BLaER1 (cell line): ENCODE results near the gene PRPH2.
"Not testable (repeated sequence)": the region's sequence is repeated elsewhere in the genome, so short reads cannot be mapped to it uniquely, and the experiment has no call there.

Source experiments
- H3K27ac ChIP-seq: shearing (Covaris generic); formaldehyde crosslinking; 2 replicates; pipeline ENCODE4 v1.8.1; 2022
- H3K27me3 ChIP-seq: shearing (Covaris generic); formaldehyde crosslinking; 2 replicates; pipeline ENCODE4 v1.8.1; 2022
- H3K36me3 ChIP-seq: shearing (Covaris generic); formaldehyde crosslinking; 2 replicates; pipeline ENCODE4 v1.8.1; 2022
- H3K4me1 ChIP-seq: shearing (Covaris generic); formaldehyde crosslinking; 2 replicates; pipeline ENCODE4 v1.8.1; 2022
- H3K4me2 ChIP-seq: shearing (Covaris generic); formaldehyde crosslinking; 2 replicates; pipeline ENCODE4 v1.8.1; 2022
- H3K4me3 ChIP-seq: shearing (Covaris generic); formaldehyde crosslinking; 2 replicates; pipeline ENCODE4 v1.8.1; 2022
- H3K9ac ChIP-seq: shearing (Covaris generic); formaldehyde crosslinking; 2 replicates; pipeline ENCODE4 v1.8.1; 2022
- H3K9me3 ChIP-seq: shearing (Covaris generic); formaldehyde crosslinking; 2 replicates; pipeline ENCODE4 v1.8.1; 2022
- H4K20me1 ChIP-seq: shearing (Covaris generic); formaldehyde crosslinking; 2 replicates; pipeline ENCODE4 v1.8.1; 2022
- Cebpa-rat ChIP-seq: shearing (Covaris generic); IDR thresholded peaks from 2 replicates; pipeline ENCODE4 v1.8.1; 2022

PRPH2 gene

GRCh38 chr6:42704937-42705374 lies 17.4 kb downstream of the PRPH2 start:
- H3K9ac ChIP-seq, result no peak overlapping the region
- H3K4me1 ChIP-seq, result 0 out of 2 replicates have a peak, but pooled peaks cover 6% of the 10 kb centered on the region
- H3K27ac ChIP-seq, result no peak overlapping the region
- no peaks in the 10 kb centered on the region for H4K20me1 ChIP-seq
- H3K4me2 ChIP-seq, result no peak overlapping the region
- no peak for TF ChIP-seq Cebpa-rat
- no peak overlapping the region for H3K4me3 ChIP-seq
- no peaks in the 10 kb centered on the region for H3K9me3 ChIP-seq
- no peaks in the 10 kb centered on the region for H3K36me3 ChIP-seq
- H3K27me3 ChIP-seq, result no peaks in the 10 kb centered on the region

DNA sequence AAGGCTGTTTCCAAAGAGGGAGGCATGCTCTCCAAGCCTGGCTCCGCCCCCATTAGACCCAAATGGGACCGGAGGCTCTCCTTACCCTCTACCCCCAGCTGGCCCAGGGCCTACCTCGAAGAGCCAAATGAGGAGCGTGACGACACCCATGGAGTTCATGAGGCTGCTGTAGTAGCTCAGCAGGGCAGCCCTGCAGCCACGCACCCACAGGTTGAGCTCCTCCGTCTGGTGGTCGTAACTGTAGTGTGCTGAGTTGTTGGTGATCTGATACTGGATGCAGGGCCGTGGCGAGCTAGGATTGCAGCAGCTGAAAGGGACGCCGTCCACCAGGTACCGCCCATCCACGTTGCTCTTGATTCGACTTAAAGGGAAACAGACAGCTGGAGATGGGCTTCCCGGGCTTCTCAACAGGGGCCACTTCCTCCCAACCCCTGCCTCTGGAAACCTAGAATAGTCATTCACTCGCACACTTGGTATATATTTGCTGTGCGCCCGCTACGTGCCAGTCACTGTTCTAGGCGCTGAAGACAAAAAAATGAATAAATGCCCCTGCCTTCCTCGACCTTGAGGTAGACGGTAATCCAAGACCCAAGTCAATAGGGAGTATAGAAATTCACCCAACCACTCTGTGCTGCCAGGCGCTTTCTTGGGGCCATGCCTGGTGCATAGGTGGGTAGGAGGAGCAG lies 18.0 kb downstream of the PRPH2 start:
- no peaks in the 10 kb centered on the region for H3K9me3 ChIP-seq
- no peak overlapping the region for H3K4me2 ChIP-seq
- H3K4me1 ChIP-seq, result 0 out of 2 replicates have a peak, but pooled peaks cover 5% of the 10 kb centered on the region
- H3K27me3 ChIP-seq, result no peaks in the 10 kb centered on the region
- no peak overlapping the region for H3K27ac ChIP-seq
- H4K20me1 ChIP-seq, result no peaks in the 10 kb centered on the region
- no peaks in the 10 kb centered on the region for H3K36me3 ChIP-seq
- H3K4me3 ChIP-seq, result no peak overlapping the region
- no peak overlapping the region for H3K9ac ChIP-seq
- TF ChIP-seq Cebpa-rat, result no peak

GRCh38 chr6:42702786-42703185 lies 19.6 kb downstream of the PRPH2 start:
- H4K20me1 ChIP-seq, H3K4me3 ChIP-seq, H3K27ac ChIP-seq, H3K27me3 ChIP-seq, H3K9me3 ChIP-seq, H3K4me1 ChIP-seq, H3K9ac ChIP-seq, H3K4me2 ChIP-seq, H3K36me3 ChIP-seq: not testable (repeated sequence)

DNA sequence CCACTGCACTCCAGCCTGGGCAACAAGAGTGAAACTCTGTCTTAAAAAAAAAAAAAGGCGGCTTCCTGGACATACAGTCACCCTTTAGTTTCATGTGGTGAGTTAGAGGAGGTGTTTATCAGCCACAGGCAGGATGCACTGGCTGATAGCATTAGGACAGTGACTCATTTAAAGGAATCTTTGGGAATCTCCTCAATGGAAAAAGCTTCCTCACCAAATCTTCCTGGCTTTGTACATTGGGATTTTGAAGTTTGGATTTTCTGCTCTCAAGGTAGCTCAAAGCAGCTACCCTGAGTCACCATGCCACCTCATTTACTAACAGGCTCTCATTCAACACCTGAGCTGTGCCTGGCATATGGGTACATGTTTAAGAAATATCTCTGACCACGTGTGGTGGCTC lies 20.2 kb downstream of the PRPH2 start:
- H3K4me2 ChIP-seq, result no peak overlapping the region

DNA sequence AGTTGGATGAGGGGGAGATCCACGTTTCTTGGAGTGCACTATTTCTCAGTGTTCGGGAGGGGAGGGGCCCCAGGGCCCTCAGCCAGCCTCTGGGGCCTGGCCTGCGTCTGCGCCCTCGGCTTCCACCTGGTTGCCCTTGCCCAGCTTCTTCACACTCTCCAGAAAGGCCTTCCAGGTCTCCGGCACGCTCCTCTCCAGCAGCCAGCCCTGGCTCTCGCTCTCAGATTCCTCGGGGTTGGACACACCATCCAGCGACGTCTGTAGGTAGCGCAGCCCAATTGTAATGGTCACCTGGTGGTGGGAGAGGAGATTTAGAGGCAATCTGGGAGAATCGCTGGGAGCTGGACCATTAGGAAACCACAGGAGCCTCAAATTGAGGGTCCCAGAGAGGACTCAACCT lies 24.2 kb downstream of the PRPH2 start:
- H3K4me3 ChIP-seq, result no peak overlapping the region
- no peak overlapping the region for H3K9ac ChIP-seq
- no peaks in the 10 kb centered on the region for H3K27me3 ChIP-seq
- H3K4me1 ChIP-seq, result peaks cover 13% of the 10 kb centered on the region
- H3K4me2 ChIP-seq, result no peak overlapping the region
- TF ChIP-seq Cebpa-rat, result no peak
- H3K27ac ChIP-seq, result no peak overlapping the region
- H3K9me3 ChIP-seq, result no peaks in the 10 kb centered on the region
- H3K36me3 ChIP-seq, result 0 out of 2 replicates have a peak, but pooled peaks cover 7% of the 10 kb centered on the region
- no peaks in the 10 kb centered on the region for H4K20me1 ChIP-seq

More for the DNA sequence above, 20.2 kb downstream of the PRPH2 start:
- Histone ChIP-seq H3K27me3 (no peaks in the 10 kb centered on the region), H3K4me1 (0 out of 2 replicates have a peak, but pooled peaks cover 5% of the 10 kb centered on the region), H3K9ac (no peak overlapping the region), H3K4me3 (no peak overlapping the region), H3K9me3 (no peaks in the 10 kb centered on the region), H3K36me3 (no peaks in the 10 kb centered on the region), H3K27ac (no peak overlapping the region), H4K20me1 (no peaks in the 10 kb centered on the region)
- TF ChIP-seq Cebpa-rat, result no peak

DNA sequence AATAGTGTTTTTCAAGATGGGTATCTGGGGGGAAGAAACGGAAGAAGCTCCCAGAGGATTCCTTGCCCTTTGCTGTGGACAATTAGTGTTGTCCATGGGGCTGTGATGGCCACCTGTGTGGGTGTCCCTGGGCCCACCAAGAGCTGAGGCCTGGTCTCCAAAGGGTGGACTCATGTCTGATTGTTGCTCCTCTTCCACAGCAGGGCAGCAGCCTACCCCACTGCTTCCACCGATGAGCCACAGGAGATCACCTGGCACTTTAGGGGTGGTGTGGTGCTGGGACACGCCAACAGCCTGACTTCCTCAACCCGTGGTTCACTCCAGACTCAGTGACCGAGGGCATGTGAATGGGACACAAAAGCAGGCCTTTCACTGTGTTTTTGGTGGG lies 25.1 kb downstream of the PRPH2 start:
- no peak overlapping the region for H3K4me2 ChIP-seq
- H3K27me3 ChIP-seq, result no peaks in the 10 kb centered on the region
- H3K9me3 ChIP-seq, result no peaks in the 10 kb centered on the region
- H4K20me1 ChIP-seq, result no peaks in the 10 kb centered on the region
- peaks cover 17% of the 10 kb centered on the region for H3K4me1 ChIP-seq
- no peak overlapping the region for H3K27ac ChIP-seq
- no peak for TF ChIP-seq Cebpa-rat
- no peak overlapping the region for H3K9ac ChIP-seq
- H3K36me3 ChIP-seq, result peaks cover 16% of the 10 kb centered on the region
- H3K4me3 ChIP-seq, result no peak overlapping the region

GRCh38 chr6:42696526-42697267 lies 25.7 kb downstream of the PRPH2 start:
- H3K4me1 ChIP-seq, result peaks cover 17% of the 10 kb centered on the region
- no peaks in the 10 kb centered on the region for H3K27me3 ChIP-seq
- H4K20me1 ChIP-seq, result no peaks in the 10 kb centered on the region
- H3K9me3 ChIP-seq, result no peaks in the 10 kb centered on the region
- no peak for TF ChIP-seq Cebpa-rat
- no peak overlapping the region for H3K9ac ChIP-seq
- H3K36me3 ChIP-seq, result peaks cover 21% of the 10 kb centered on the region
- H3K4me3 ChIP-seq, result no peak overlapping the region
- no peak overlapping the region for H3K27ac ChIP-seq
- H3K4me2 ChIP-seq, result no peak overlapping the region

DNA sequence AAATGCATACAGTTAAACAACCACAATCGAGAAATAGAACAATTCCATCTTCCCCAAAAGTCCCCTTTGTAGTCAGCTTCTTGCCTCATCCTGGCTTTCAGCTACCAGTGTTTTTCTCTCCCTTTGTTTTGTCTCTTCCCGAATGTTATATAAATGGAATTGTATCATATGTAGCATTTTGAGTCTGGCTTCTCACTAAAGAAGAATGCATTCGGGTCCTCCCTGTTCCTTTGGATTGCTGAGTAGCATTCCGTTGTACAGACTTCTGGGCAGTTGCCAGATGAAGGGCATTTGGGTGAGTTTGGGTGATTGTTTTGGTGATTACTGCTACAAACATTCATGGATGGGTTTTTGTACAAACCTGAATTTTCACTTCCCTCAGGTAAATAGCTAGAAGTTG lies 27.8 kb downstream of the PRPH2 start:
- Histone ChIP-seq H3K27ac (no peak overlapping the region), H4K20me1 (no peaks in the 10 kb centered on the region), H3K4me3 (no peak overlapping the region), H3K9ac (no peak overlapping the region), H3K9me3 (no peaks in the 10 kb centered on the region), H3K4me2 (no peak overlapping the region), H3K4me1 (peaks cover 17% of the 10 kb centered on the region), H3K36me3 (peaks cover 42% of the 10 kb centered on the region), H3K27me3 (no peaks in the 10 kb centered on the region)
- TF ChIP-seq Cebpa-rat, result no peak

DNA sequence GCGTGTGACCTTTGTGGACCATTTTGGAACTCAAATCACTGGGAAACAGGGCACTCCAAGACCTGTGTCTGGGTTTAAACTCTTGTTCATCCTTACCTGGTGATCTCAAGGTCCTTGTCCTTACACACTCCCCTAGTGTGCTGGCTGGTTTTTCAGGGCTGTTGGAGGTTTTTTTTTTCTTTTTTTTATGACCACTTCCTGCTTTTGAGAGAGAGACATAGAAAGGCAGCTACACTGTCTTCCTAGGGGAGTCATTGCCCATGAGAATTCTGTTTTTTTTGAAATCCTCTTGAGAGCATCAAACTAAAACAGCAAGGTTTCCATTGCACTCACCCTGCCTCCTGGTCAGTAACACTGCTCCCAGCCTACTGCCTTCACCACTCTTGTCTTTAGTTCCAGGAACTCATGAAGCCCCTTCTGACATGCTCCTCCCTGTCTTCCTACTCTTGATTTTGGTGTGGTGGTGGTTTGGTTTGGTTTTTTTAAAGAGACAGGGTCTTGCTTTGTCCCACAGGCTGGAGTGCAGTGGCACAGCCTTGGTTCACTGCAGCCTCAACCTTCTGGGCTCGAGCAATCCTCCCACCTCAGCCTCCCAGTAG lies 28.6 kb downstream of the PRPH2 start:
- Histone ChIP-seq H3K9me3 (no peaks in the 10 kb centered on the region), H3K4me2 (peak overlapping the region; percentile 58)
- no peak for TF ChIP-seq Cebpa-rat

More for the DNA sequence above, 28.6 kb downstream of the PRPH2 start:
- no peaks in the 10 kb centered on the region for H4K20me1 ChIP-seq
- H3K4me1 ChIP-seq, result peaks cover 17% of the 10 kb centered on the region
- no peak overlapping the region for H3K4me3 ChIP-seq
- H3K9ac ChIP-seq, result peak overlapping the region; percentile 52; the same call in 1 of the 2 replicates
- peak overlapping the region; percentile 56 for H3K27ac ChIP-seq
- H3K27me3 ChIP-seq, result no peaks in the 10 kb centered on the region
- peaks cover 50% of the 10 kb centered on the region for H3K36me3 ChIP-seq
